K562 (cell line): ENCODE data around the gene CRKL. TPM values are rescaled to one million over a fixed set of nuclear protein-coding genes. Genes with fewer than 3 reads are reported as not detected.

Experiments
- ATAC-seq: fragments of 200-7000 bp; cut with Tn5 transposase; 3 replicates; pipeline ENCODE4 v1.9.1; 2020; ENCODE audit warnings: moderate library complexity
- BruUV-seq: library from RNA; stranded (reverse); fragments of 400-500 nt; replicated peaks from 2 replicates; lab custom pipeline; 2021; lab: Mats Ljungman, UMichigan
- CTCF ChIA-PET: fragments of 300-600 bp; formaldehyde crosslinking; extraction: SDS; loops from one replicate; lab custom pipeline; 2021; ENCODE audit warnings: low intra/inter-chr PET ratio; lab: Yijun Ruan, JAX
- POLR2A ChIA-PET: fragments of 300-600, 350-650 bp; sonication (Branson Sonifier 250); formaldehyde crosslinking; extraction: SDS; loops from one replicate; lab custom pipeline; 2021; ENCODE audit warnings: antibody characterized with exemption, inconsistent platforms; lab: Yijun Ruan, JAX
- DNase-seq, 4 experiments: peaks; one replicate each; pipeline versions ENCODE4 v3.0.0 to v3.0.0-alpha.2; 2011 to 2018; ENCODE audit warnings: low spot score in 3 of 4, mixed read lengths in 3 of 4; ENCODE audit errors: extremely low read depth in 1 of 4
- FAIRE-seq: peaks from 2 replicates; lab custom pipeline; 2011; peaks lifted over from hg19 to GRCh38; lab: Jason Lieb, UNC
- H2AFZ ChIP-seq: 2 replicates; pipeline ENCODE4 v1.6.0; 2011; ENCODE audit warnings: low read depth, low read length, control low read depth, inconsistent platforms
- H3K27ac ChIP-seq: fragments of 200-600 bp; 3 replicates; pipeline ENCODE4 v1.8.0; 2011; ENCODE audit warnings: low read depth, mild to moderate bottlenecking, control low read depth, inconsistent platforms, low read length, moderate library complexity, mixed read lengths; ENCODE audit errors: extremely low read depth
- H3K27me3 ChIP-seq, 2 experiments: fragments of 300-600 bp in 1 of 2; 2 replicates in 1 of 2; 3 replicates in 1 of 2; pipeline versions ENCODE4 v1.6.0 to v1.8.0; 2011; ENCODE audit warnings: inconsistent platforms in 2 of 2, low read length in 2 of 2, mild to moderate bottlenecking in 1 of 2, mixed read lengths in 1 of 2, moderate library complexity in 1 of 2; ENCODE audit not compliant: control insufficient read depth in 2 of 2, insufficient read depth in 2 of 2
- H3K36me3 ChIP-seq: fragments of 300-600 bp; 3 replicates; pipeline ENCODE4 v1.8.0; 2011; ENCODE audit warnings: mild to moderate bottlenecking, low read length, inconsistent platforms; ENCODE audit not compliant: control insufficient read depth, insufficient read depth
- H3K4me1 ChIP-seq, 2 experiments: fragments of 200-600 bp in 1 of 2; replicated peaks in 1 of 2; 2 replicates in 1 of 2; 3 replicates in 1 of 2; pipeline versions ENCODE4 v1.5.1 to v1.8.0; 2011; ENCODE audit warnings: inconsistent platforms in 2 of 2, low read length in 2 of 2, mild to moderate bottlenecking in 1 of 2, mixed read lengths in 1 of 2, moderate library complexity in 1 of 2; ENCODE audit not compliant: control insufficient read depth in 2 of 2, insufficient read depth in 2 of 2
- H3K4me2 ChIP-seq: 2 replicates; pipeline ENCODE4 v1.6.1; 2011; ENCODE audit warnings: low read length, control low read depth, inconsistent platforms, mixed read lengths; ENCODE audit not compliant: insufficient read depth
- H3K4me3 ChIP-seq: fragments of 200-600 bp; sonication (generic), shearing (Covaris generic); 2 replicates; pipeline ENCODE4 v1.5.1; 2016; ENCODE audit warnings: control low read depth, inconsistent platforms
- H3K79me2 ChIP-seq: fragments of 200-600 bp; 3 replicates; pipeline ENCODE4 v1.8.0; 2011; ENCODE audit warnings: low read length, inconsistent platforms; ENCODE audit not compliant: control insufficient read depth, insufficient read depth
- H3K9ac ChIP-seq, 2 experiments: 2 replicates each; pipeline versions ENCODE4 v1.6.0 to v1.6.1; 2011; ENCODE audit warnings: low read depth in 2 of 2, low read length in 2 of 2, control low read depth in 1 of 2, inconsistent platforms in 1 of 2, mild to moderate bottlenecking in 1 of 2, mixed read lengths in 1 of 2; ENCODE audit not compliant: insufficient read depth in 1 of 2
- H3K9me1 ChIP-seq: one replicate; pipeline ENCODE4 v1.6.0; 2011; ENCODE audit warnings: inconsistent platforms, mild to moderate bottlenecking, low read length, moderate library complexity; ENCODE audit not compliant: control insufficient read depth, insufficient read depth
- H3K9me3 ChIP-seq: replicated peaks from 2 replicates; pipeline ENCODE4 v1.5.1; 2011; ENCODE audit warnings: low read depth, low read length, inconsistent platforms; ENCODE audit not compliant: control insufficient read depth, insufficient read depth
- H4K20me1 ChIP-seq: replicated peaks from 2 replicates; pipeline ENCODE4 v1.6.1; 2011; ENCODE audit warnings: low read length, inconsistent platforms, mixed read lengths; ENCODE audit not compliant: control insufficient read depth, insufficient read depth
- CHCHD3 ChIP-seq: fragments of 250-450 bp; sonication (Bioruptor Pico); IDR thresholded peaks from 2 replicates; pipeline ENCODE4 v2.1.2; 2022; ENCODE audit warnings: mild to moderate bottlenecking
- HDAC6 ChIP-seq: IDR thresholded peaks from 2 replicates; pipeline ENCODE4 v1.6.1; 2012; ENCODE audit warnings: low read depth, mild to moderate bottlenecking, control low read depth, inconsistent platforms, low read length, moderate library complexity
- KHSRP ChIP-seq: fragments of 450-650 bp; IDR thresholded peaks from 2 replicates; pipeline ENCODE4 v1.6.1; 2017
- MTA1 ChIP-seq: fragments of 450-650 bp; IDR thresholded peaks from 2 replicates; pipeline ENCODE4 v1.6.1; 2017; ENCODE audit warnings: borderline replicate concordance
- TEAD4 ChIP-seq, 2 experiments: sonication (generic) in 1 of 2; formaldehyde crosslinking in 1 of 2; IDR thresholded peaks; 2 replicates each; pipeline versions ENCODE4 v1.6.1 to v1.8.0; 2012 to 2022; ENCODE audit warnings: borderline replicate concordance in 1 of 2, inconsistent platforms in 1 of 2, low read length in 1 of 2, mild to moderate bottlenecking in 1 of 2, missing genetic modification reagents in 1 of 2
- THAP12 ChIP-seq: fragments of 250-450 bp; sonication (Bioruptor Pico); IDR thresholded peaks from 2 replicates; pipeline ENCODE4 v1.9.0; 2021; ENCODE audit warnings: mild to moderate bottlenecking, inconsistent platforms
- WHSC1 ChIP-seq: IDR thresholded peaks from one replicate; pipeline ENCODE4 v1.6.1; 2012; ENCODE audit warnings: low read length, control low read depth, inconsistent platforms
- ZNF444 ChIP-seq: fragments of 250-450 bp; sonication (Bioruptor Pico); IDR thresholded peaks from 2 replicates; pipeline ENCODE4 v1.4.0; 2020; ENCODE audit warnings: mild to moderate bottlenecking, moderate library complexity
- WGBS: fragments of 100-300 bp; shearing (Covaris generic); methylation state at CpG from one replicate; pipeline ENCODE4 v1.1.6; 2016; ENCODE audit warnings: low coverage, mixed read lengths; ENCODE audit not compliant: insufficient coverage; ENCODE audit errors: missing lambda C conversion rate; 5-methylcytosine and 5-hydroxymethylcytosine counted together
- in situ Hi-C: fragments of 300-500 bp; cut with MboI; formaldehyde crosslinking; loops from 4 replicates; pipeline ENCODE4 v1.15.0; 2018; ENCODE audit warnings: inconsistent platforms, mixed read lengths
- intact Hi-C: fragments of 100-400 bp; cut with micrococcal nuclease; formaldehyde crosslinking; loops from 2 replicates; pipeline ENCODE4 v1.14.2; 2022
- polyA plus RNA-seq, 8 experiments: library from polyadenylated mRNA; depleted of rRNA in 4 of 8; stranded (reverse) in 5 of 8; unstranded in 3 of 8; fragments of >200 nt; fragmentation: Nextera tagmentation in 2 of 8; fragmentation: Illumina TruSeq in 1 of 8; extraction: Ambion mirVana in 2 of 8; extraction: Trizol in 1 of 8; gene quantifications; 2 replicates each; pipeline versions ENCODE4 v1.2.1 to v1.2.3, GENCODE V29; 2011 to 2014; ENCODE audit warnings: inconsistent platforms in 1 of 8, missing spikeins in 1 of 8
- total RNA-seq, 7 experiments: library from RNA; depleted of rRNA in 6 of 7; stranded (reverse); fragments of >200 nt in 6 of 7; fragmentation: Illumina TruSeq in 2 of 7; extraction: Trizol in 2 of 7; gene quantifications; 2 replicates each; pipeline versions ENCODE4 v1.2.1 to v1.2.3, GENCODE V29; 2011 to 2021; ENCODE audit warnings: low replicate concordance in 1 of 7

Gene CRKL
- total and polyA plus RNA-seq, 9 of the 15 experiments (the other 6 are each of a cell fraction or from before 2014, with no cell fraction given) = 100 to 263 (median 124) TPM

- ATAC-seq (no peak), DNase-seq (no peak), FAIRE-seq (no peak)
- intact Hi-C loops (no loop called here), in situ Hi-C loops (no loop called here)
- Histone ChIP-seq H3K9ac (no peak overlapping the region; a peak in 1 of 4 replicates), H2AFZ (no peak overlapping the region), H3K4me3 (no peak overlapping the region), H4K20me1 (peaks cover 35% of the 10 kb centered on the region; the same call in 1 of the 2 replicates), H3K4me1 (peaks cover 12 to 92% of the 10 kb centered on the region in 2 experiments), H3K36me3 (peaks cover 100% of the 10 kb centered on the region), H3K4me2 (no peak overlapping the region), H3K27ac (no peak overlapping the region), H3K27me3 (no peaks in the 10 kb centered on the region), H3K9me1 (peaks cover 3% of the 10 kb centered on the region), H3K9me3 (no peaks in the 10 kb centered on the region), H3K79me2 (peaks cover 21% of the 10 kb centered on the region)
- BruUV-seq = no TSS peak
- WGBS = 96% methylated on average over 10 of the region's 10 CpGs
- no peak for TF ChIP-seq TEAD4 (IDR thresholded peaks at IDR 0.05; ENCODE audit: low read length)
- TF ChIP-seq TEAD4 (CRISPR knock-in tag; IDR thresholded peaks at IDR 0.05; ENCODE audit: borderline replicate concordance) = no peak
- TF ChIP-seq WHSC1 = peak; percentile 30
- no peak for TF ChIP-seq MTA1
- TF ChIP-seq ZNF444 = no peak
- peak; percentile 49; the same call in 1 of the 2 replicates for TF ChIP-seq THAP12 (CRISPR knock-in tag)
- no peak for TF ChIP-seq KHSRP
- peak; percentile 65; the same call in 1 of the 2 replicates for TF ChIP-seq CHCHD3 (CRISPR knock-in tag)
- TF ChIP-seq HDAC6 = 0 out of 2 replicates have a peak, but pooled peaks have one; percentile 48
- POLR2A ChIA-PET = interaction anchor here (0.6 to 17.9 kb wide), 14 partner anchors 8 to 642 kb away, joined by 3 to 451 read pairs (median 4); partner anchors contain the start of genes AIFM3, LZTR1, P2RX6 and SLC7A4
- CTCF ChIA-PET = no interaction called here
These were observed 78.8 kb downstream of the CRKL start for GRCh38 chr22:20996031-20996410.
